DMS153 (cell line): Measurements from ENCODE around the gene KDM6B.
A peak's percentile ranks its signal among the peaks of the same experiment; 100 is the strongest.

Source experiments
- DNase-seq: peaks from one replicate; lab custom pipeline; 2025; lab: John Stamatoyannopoulos, UW

The KDM6B gene

GRCh38 chr17:7823581-7824001 is 10.4 kb upstream of the KDM6B start:
- no peak for DNase-seq

- DNase-seq, result no peak
Measured at GRCh38 chr17:7824021-7824924, 9.7 kb upstream of the KDM6B start.

GRCh38 chr17:7825206-7825990 is 8.6 kb upstream of the KDM6B start:
- DNase-seq, result no peak

GRCh38 chr17:7830616-7831015 is 3.4 kb upstream of the KDM6B start:
- DNase-seq, result no peak

- DNase-seq, result no peak
Measured at GRCh38 chr17:7831233-7831632, 2.8 kb upstream of the KDM6B start.

GRCh38 chr17:7832431-7832830 is 1.6 kb upstream of the KDM6B start:
- no peak for DNase-seq

- DNase-seq, result no peak
Measured at GRCh38 chr17:7833011-7833794, 814 bp upstream of the KDM6B start.

GRCh38 chr17:7834542-7834956 is 532 bp downstream of the KDM6B start:
- DNase-seq, result no peak

- peak; percentile 90 for DNase-seq
Measured at GRCh38 chr17:7834957-7835813, 1.2 kb downstream of the KDM6B start.

GRCh38 chr17:7835814-7836595 is 2.0 kb downstream of the KDM6B start:
- peak; percentile 48 for DNase-seq

- DNase-seq, result peak; percentile 90
Measured at GRCh38 chr17:7836596-7837407, 2.8 kb downstream of the KDM6B start.

- no peak for DNase-seq
Measured at GRCh38 chr17:7837408-7838088, 3.5 kb downstream of the KDM6B start.

GRCh38 chr17:7838090-7839075 is 4.4 kb downstream of the KDM6B start:
- DNase-seq, result no peak

GRCh38 chr17:7839190-7839875 is 5.3 kb downstream of the KDM6B start:
- DNase-seq, result no peak

- no peak for DNase-seq
Measured at GRCh38 chr17:7839876-7840261, 5.9 kb downstream of the KDM6B start.

GRCh38 chr17:7840441-7840840 is 6.4 kb downstream of the KDM6B start:
- DNase-seq, result no peak

- DNase-seq, result no peak
Measured at GRCh38 chr17:7840875-7841274, 6.9 kb downstream of the KDM6B start.
